NCI-H526 (cell line): ENCODE results near the gene CCDC7.
"Not testable (repeated sequence)": the region's sequence is repeated elsewhere in the genome, so short reads cannot be mapped to it uniquely, and the experiment has no call there.

Experiments used
- DNase-seq, 2 experiments: peaks; one replicate each; lab custom pipeline; 2025; lab: John Stamatoyannopoulos, UW

CCDC7 gene

GRCh38 chr10:32454148-32454547, 8.2 kb downstream of the CCDC7 start:
- DNase-seq = no peak

- DNase-seq = no peak
These were observed 13.2 kb downstream of the CCDC7 start for GRCh38 chr10:32459051-32459698.

GRCh38 chr10:32461203-32461602, 15.3 kb downstream of the CCDC7 start:
- no peak for DNase-seq

- peak; percentile 20 to 23 for DNase-seq
These were observed 25.3 kb downstream of the CCDC7 start for GRCh38 chr10:32471232-32471631.

- DNase-seq = no peak
These were observed 31.6 kb downstream of the CCDC7 start for GRCh38 chr10:32477499-32477898.

- DNase-seq = no peak
These were observed 35.7 kb downstream of the CCDC7 start for GRCh38 chr10:32481606-32482005.

- not testable (repeated sequence) for DNase-seq
These were observed 37.1 kb downstream of the CCDC7 start for GRCh38 chr10:32483019-32483502.

GRCh38 chr10:32488038-32488437, 42.1 kb downstream of the CCDC7 start:
- DNase-seq = not testable (repeated sequence)

- no peak for DNase-seq
These were observed 43.2 kb downstream of the CCDC7 start for GRCh38 chr10:32489158-32489557.

GRCh38 chr10:32489901-32490300, 44.0 kb downstream of the CCDC7 start:
- no peak for DNase-seq

GRCh38 chr10:32494562-32494961, 48.6 kb downstream of the CCDC7 start:
- DNase-seq = not testable (repeated sequence)

GRCh38 chr10:32500136-32500535, 54.2 kb downstream of the CCDC7 start:
- not testable (repeated sequence) for DNase-seq

- peak in 1 of 2 experiments; percentile 2 for DNase-seq
These were observed 56.0 kb downstream of the CCDC7 start for GRCh38 chr10:32501906-32502305.

- not testable (repeated sequence) for DNase-seq
These were observed 60.0 kb downstream of the CCDC7 start for GRCh38 chr10:32505762-32506420.

- no peak for DNase-seq
These were observed 65.7 kb downstream of the CCDC7 start for GRCh38 chr10:32511599-32511998.

- DNase-seq = no peak
These were observed 70.9 kb downstream of the CCDC7 start for GRCh38 chr10:32516567-32517495.

GRCh38 chr10:32530231-32530630, 84.3 kb downstream of the CCDC7 start:
- DNase-seq = no peak

- DNase-seq = no peak
These were observed 92.3 kb downstream of the CCDC7 start for GRCh38 chr10:32538256-32538655.

- DNase-seq = no peak
These were observed 94.9 kb downstream of the CCDC7 start for GRCh38 chr10:32540691-32541470.

- no peak for DNase-seq
These were observed 102.3 kb downstream of the CCDC7 start for GRCh38 chr10:32548208-32548607.

- DNase-seq = no peak
These were observed 110.9 kb downstream of the CCDC7 start for GRCh38 chr10:32556783-32557395.
